HL-60 (cell line): ENCODE results near the gene HTR2A.

Experiments
- GABPA ChIP-seq: IDR thresholded peaks from 2 replicates; pipeline ENCODE4 v1.6.1; 2012; ENCODE audit warnings: low read depth
- POLR2AphosphoS5 ChIP-seq: IDR thresholded peaks from 2 replicates; pipeline ENCODE4 v1.6.1; 2012; ENCODE audit warnings: low read depth
- TF ChIP-seq, protein P1 (sequence below): IDR thresholded peaks from one replicate; pipeline ENCODE4 v1.5.1; 2011; ENCODE audit warnings: low read length, control low read depth, inconsistent platforms; ENCODE audit not compliant: insufficient read depth

- TF ChIP-seq, protein P1, sequence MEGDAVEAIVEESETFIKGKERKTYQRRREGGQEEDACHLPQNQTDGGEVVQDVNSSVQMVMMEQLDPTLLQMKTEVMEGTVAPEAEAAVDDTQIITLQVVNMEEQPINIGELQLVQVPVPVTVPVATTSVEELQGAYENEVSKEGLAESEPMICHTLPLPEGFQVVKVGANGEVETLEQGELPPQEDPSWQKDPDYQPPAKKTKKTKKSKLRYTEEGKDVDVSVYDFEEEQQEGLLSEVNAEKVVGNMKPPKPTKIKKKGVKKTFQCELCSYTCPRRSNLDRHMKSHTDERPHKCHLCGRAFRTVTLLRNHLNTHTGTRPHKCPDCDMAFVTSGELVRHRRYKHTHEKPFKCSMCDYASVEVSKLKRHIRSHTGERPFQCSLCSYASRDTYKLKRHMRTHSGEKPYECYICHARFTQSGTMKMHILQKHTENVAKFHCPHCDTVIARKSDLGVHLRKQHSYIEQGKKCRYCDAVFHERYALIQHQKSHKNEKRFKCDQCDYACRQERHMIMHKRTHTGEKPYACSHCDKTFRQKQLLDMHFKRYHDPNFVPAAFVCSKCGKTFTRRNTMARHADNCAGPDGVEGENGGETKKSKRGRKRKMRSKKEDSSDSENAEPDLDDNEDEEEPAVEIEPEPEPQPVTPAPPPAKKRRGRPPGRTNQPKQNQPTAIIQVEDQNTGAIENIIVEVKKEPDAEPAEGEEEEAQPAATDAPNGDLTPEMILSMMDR = peak; percentile 53
- TF ChIP-seq POLR2AphosphoS5 = no peak
- TF ChIP-seq GABPA = no peak
Observed at GRCh38 chr13:46893798-46894560, 2.9 kb downstream of the HTR2A start.
